GM10248 (cell line): ENCODE data around the gene RASSF9.
A peak's percentile ranks its signal among the peaks of the same experiment; 100 is the strongest.

Experiments used
- CTCF ChIA-PET: fragments of 300-600 bp; sonication (Branson Sonifier 250); formaldehyde crosslinking; extraction: SDS; loops from one replicate; lab custom pipeline; 2021; ENCODE audit warnings: antibody characterized with exemption; lab: Yijun Ruan, JAX
- POLR2A ChIA-PET: fragments of 350-650 bp; sonication (Branson Sonifier 250); formaldehyde crosslinking; extraction: SDS; loops from one replicate; lab custom pipeline; 2020; ENCODE audit warnings: antibody characterized with exemption; lab: Yijun Ruan, JAX
- DNase-seq: peaks from one replicate; pipeline ENCODE4 v3.0.0; 2012; ENCODE audit errors: extremely low spot score
- TF ChIP-seq, protein P1 (sequence below): IDR thresholded peaks from 2 replicates; pipeline ENCODE4 v1.5.1; 2012; ENCODE audit warnings: mild to moderate bottlenecking, low read depth; ENCODE audit errors: extremely low read depth, missing control alignments, control extremely low read depth

RASSF9 gene

GRCh38 chr12:85836197-85837090 is at the start of gene RASSF9:
Gene RASSF9 (minus strand): TSS chr12:85836409. CDS start chr12:85836201, 208 bp downstream.
- POLR2A ChIA-PET = no interaction called here
- TF ChIP-seq, protein P1, sequence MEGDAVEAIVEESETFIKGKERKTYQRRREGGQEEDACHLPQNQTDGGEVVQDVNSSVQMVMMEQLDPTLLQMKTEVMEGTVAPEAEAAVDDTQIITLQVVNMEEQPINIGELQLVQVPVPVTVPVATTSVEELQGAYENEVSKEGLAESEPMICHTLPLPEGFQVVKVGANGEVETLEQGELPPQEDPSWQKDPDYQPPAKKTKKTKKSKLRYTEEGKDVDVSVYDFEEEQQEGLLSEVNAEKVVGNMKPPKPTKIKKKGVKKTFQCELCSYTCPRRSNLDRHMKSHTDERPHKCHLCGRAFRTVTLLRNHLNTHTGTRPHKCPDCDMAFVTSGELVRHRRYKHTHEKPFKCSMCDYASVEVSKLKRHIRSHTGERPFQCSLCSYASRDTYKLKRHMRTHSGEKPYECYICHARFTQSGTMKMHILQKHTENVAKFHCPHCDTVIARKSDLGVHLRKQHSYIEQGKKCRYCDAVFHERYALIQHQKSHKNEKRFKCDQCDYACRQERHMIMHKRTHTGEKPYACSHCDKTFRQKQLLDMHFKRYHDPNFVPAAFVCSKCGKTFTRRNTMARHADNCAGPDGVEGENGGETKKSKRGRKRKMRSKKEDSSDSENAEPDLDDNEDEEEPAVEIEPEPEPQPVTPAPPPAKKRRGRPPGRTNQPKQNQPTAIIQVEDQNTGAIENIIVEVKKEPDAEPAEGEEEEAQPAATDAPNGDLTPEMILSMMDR = no peak
- CTCF ChIA-PET = interaction anchor here (0.7 to 1.2 kb wide), 5 partner anchors 13 to 412 kb away, joined by 3 read pairs; no protein-coding TSS in a partner anchor
- DNase-seq = no peak

- TF ChIP-seq, protein P1 = no peak
- ChIA-PET POLR2A (no interaction called here), CTCF (interaction anchor here (0.7 to 1.6 kb wide), 5 partner anchors 10 to 415 kb away, joined by 3 to 4 read pairs (median 3); partner anchors contain the start of gene NTS)
- DNase-seq = no peak
These were observed 47.6 kb upstream of the RASSF9 start for GRCh38 chr12:85883763-85884162.

- TF ChIP-seq, protein P1 = no peak
- no peak for DNase-seq
- CTCF ChIA-PET = interaction anchor here (1.1 to 1.3 kb wide), 2 partner anchors 11 to 409 kb away, joined by 5 to 6 read pairs; no protein-coding TSS in a partner anchor
These were observed 41.2 kb upstream of the RASSF9 start for GRCh38 chr12:85877459-85877858.

DNA sequence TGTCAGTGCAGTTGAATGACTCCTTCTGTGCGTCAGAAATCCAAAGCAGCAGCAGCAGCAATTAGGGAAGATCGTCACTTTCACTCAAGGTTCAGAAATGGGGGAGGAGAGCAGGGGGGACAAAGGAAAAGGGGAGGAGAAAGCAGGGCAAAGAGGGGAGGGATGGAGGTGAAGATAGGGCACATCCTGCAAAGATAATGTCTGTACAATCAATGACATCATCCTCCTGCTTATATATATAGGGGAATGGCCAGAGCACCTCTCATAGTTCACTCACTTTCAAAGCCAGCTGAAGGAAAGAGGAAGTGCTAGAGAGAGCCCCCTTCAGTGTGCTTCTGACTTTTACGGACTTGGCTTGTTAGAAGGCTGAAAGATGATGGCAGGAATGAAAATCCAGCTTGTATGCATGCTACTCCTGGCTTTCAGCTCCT is 37.8 kb upstream of the RASSF9 start, which contains the start of gene NTS:
Gene NTS (plus strand): TSS at position 265 of the 431 bp plus-strand sequence. CDS start 109 bp downstream, at position 374.
- CTCF ChIA-PET = interaction anchor here (0.9 to 1.1 kb wide), 2 partner anchors 9 to 388 kb away, joined by 3 read pairs; no protein-coding TSS in a partner anchor
- no peak for DNase-seq
- POLR2A ChIA-PET = no interaction called here
- TF ChIP-seq, protein P1 = no peak

More at GRCh38 chr12:85877459-85877858, 41.2 kb upstream of the RASSF9 start:
- POLR2A ChIA-PET = no interaction called here

GRCh38 chr12:85872497-85873091 is 36.4 kb upstream of the RASSF9 start:
- ChIA-PET POLR2A (no interaction called here), CTCF (interaction anchor here (1.1 to 7.2 kb wide), 7 partner anchors 10 to 462 kb away, joined by 3 to 74 read pairs (median 7); no protein-coding TSS in a partner anchor)
- TF ChIP-seq, protein P1 = peak; percentile 76
- DNase-seq = peak; percentile 33

- peak; percentile 55 for DNase-seq
- POLR2A ChIA-PET = no interaction called here
- TF ChIP-seq, protein P1 = peak; percentile 80
- CTCF ChIA-PET = interaction anchor here (0.6 to 7.2 kb wide), 60 partner anchors 8 to 790 kb away, joined by 3 to 74 read pairs (median 4); no protein-coding TSS in a partner anchor
These were observed 31.0 kb upstream of the RASSF9 start for GRCh38 chr12:85866986-85867776.
